Left colon (tissue), 2 donors: ENCODE measurements around the gene OLFM3. TPM values are rescaled to one million over a fixed set of nuclear protein-coding genes. Genes with fewer than 3 reads are reported as not detected.

ENCODE experiments used
- ATAC-seq: fragments of 200-7000 bp; cut with Tn5 transposase; one replicate; pipeline ENCODE4 v1.9.1; 2020; ENCODE audit warnings: mild to moderate bottlenecking, moderate library complexity
- DNase-seq, 2 donors: peaks; one replicate each; pipeline ENCODE4 v3.0.0-alpha.2; 2020
- intact Hi-C, 2 donors: fragments of 100-400 bp; cut with DNase I in 1 of 2; cut with micrococcal nuclease in 1 of 2; formaldehyde crosslinking; loops; one replicate each; pipeline versions ENCODE4 v1.11.2 to v1.14.0; 2022; cut with DNase I, micrococcal nuclease
- total RNA-seq, 2 donors: library from RNA; stranded (reverse); fragmentation: NEBNext Ultra II Directional; extraction: Animal tissue kit (Norgen Biotek cat#: 25700); gene quantifications; one replicate each; pipeline ENCODE4 v1.2.1, GENCODE V29; 2021
- donor health status: DM: no; HTN: no; CAD: no.
- donor health status: DM: yes; HTN: yes; CAD: no.

The OLFM3 gene
- total RNA-seq, 2 donors from 2014 or later = 0.18 to 0.39 TPM

DNA sequence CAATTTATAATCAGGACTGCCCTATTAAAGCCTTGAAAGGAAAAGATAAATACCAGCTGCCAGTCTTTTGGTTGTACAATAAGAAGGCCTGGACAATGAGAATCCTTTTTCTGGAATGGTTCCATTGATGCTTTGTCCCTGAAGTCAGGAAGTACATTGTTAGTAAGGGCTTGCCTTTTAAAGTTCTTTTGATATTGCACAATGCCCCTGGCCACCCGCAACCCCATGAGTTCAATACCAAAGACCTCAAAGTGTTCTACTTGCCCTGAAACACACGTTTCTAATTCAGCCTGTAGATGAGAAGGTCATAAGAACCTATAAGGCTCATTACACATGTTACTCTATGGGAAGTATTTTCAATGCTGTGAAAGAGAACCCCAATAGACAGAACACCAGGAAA is 112.1 kb downstream of the OLFM3 start:
- intact Hi-C loops = no loop called here
- ATAC-seq (no peak), DNase-seq (no peak)

DNA sequence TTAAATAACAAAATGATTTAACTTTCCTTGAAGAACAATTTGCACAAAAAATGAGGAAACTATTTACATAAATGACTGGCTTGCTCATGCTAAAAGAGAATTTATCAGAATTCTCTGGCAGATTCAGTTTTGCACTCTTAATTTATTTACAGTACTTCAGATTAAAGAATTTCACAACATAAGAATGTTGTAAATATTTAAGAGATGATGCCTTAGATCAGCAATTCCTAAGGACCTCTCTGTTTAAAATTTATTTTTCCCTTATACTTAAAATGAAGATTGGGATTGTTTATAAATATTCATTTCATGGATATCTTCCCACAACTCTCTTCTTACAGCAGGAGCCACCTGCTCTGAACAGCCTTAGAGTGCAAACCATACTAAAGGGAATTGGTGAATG is 120.8 kb downstream of the OLFM3 start:
- DNase-seq (no peak), ATAC-seq (no peak)
- intact Hi-C loops = no loop called here

DNA sequence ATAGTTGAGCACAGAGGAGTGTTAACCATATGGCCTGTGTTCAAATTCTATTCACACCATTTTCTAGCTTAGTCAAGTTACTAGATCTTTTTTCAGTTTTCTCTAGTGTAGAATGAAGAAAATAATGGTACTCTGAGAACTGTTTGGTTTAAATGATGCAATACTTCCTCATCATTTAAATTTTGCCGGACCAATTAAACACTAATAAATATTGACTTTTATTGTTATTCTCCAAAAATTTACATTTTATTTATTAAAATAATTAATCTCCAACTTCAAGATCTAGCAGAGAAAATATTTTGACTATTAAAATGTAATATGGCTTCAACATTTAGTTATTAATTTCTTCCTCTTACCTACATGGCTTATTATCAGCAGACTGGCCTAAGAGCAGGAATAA is 123.1 kb downstream of the OLFM3 start:
- DNase-seq (no peak), ATAC-seq (no peak)
- intact Hi-C loops = no loop called here

DNA sequence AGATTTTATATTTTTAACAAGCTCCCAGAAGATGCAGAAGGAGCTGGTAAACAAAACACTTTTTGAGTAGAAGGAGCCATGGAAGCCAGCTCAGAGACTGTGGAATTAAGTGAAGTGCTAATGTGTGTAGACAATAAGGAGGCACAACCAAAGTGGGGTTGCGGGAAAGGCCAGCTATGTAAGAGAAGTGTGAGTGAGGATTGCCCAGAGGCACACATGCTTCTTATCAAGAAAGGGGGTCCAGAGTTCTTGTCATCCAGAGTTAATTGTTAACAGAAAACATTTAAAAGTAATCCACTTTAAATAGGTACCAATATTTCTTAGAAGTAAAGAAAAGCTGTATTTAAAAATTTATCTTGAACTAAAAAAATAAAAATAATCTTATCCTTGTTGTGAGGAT is 136.8 kb downstream of the OLFM3 start:
- ATAC-seq = no peak
- intact Hi-C loops = no loop called here
- no peak for DNase-seq

DNA sequence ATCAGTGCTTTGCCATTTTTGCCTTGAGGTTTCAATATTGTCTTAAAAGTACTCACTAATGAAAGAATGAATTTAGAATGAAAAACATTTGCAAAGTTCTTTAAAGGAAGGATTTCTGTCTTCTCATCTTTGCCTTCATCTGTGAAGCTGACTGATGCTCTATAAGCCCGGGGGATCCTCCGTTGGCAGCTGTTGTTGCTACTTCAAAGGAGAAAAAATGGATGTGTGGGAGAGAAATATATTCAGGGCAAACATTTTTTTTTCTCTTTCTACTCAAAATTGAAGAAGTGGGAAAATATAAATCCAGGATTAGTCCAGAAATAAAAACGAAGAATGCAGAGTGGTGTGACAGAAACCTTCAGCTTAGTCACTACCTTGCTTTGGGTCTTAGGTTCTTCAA is 142.5 kb downstream of the OLFM3 start:
- ATAC-seq (no peak), DNase-seq (no peak)
- intact Hi-C loops = no loop called here

DNA sequence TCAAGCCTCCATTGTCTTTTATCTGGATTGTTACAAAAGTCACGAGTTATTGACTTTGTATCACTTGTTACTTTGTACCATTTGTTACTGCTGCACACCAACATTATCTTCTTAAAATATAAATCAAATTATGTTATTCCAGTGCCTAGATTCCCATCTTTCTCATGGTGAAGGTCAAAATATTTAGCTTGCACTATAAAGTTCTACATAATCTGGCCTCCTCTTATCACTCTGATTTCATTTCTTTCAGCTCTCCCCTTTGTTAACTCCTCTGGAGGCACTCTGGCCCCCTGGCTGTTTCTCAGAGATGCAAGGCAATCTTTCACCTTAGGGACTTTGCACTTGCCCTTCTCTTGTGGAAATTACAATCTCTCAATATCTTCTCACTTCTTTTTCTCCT is 143.8 kb downstream of the OLFM3 start:
- ATAC-seq (no peak), DNase-seq (no peak)
- intact Hi-C loops = no loop called here

DNA sequence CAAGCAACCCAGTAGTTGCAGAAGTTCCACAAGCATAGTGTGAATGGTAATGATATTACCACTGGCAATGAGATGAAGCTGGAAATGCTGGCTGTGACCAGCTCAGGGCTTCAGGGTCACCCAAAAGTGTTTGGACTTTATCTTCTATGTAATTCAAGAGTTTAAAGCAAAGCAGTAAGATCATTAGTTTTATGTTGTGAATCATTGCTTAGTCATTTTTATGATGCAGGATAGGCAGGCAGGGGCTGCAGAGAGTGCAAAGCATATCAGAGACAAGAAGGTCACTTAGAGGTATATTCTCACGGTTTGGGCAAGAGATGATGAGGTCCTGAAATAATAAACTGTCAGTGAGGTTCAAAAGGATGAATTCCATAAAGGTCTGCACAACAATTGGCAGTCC is 147.4 kb downstream of the OLFM3 start:
- ATAC-seq (no peak), DNase-seq (no peak)
- intact Hi-C loops = no loop called here

DNA sequence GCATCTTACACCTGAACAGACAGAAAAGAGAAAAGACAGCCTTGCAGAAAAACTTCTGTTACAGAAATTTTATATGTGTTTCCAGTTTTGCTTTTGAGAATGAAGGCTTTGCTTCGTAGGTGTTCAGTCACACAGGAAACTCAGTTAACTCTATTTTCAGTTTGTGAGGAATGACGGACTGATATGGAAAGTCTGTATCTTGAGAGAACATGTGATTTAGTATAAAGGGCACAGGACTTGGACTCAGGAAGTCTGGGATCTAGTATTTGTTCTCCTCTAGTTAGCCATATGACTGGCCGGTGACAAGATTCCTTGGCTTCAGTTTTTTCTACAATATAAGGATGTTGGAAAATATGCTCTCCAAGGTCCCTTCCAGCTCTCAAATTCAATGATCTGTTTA is 149.1 kb downstream of the OLFM3 start:
- no peak for DNase-seq

DNA sequence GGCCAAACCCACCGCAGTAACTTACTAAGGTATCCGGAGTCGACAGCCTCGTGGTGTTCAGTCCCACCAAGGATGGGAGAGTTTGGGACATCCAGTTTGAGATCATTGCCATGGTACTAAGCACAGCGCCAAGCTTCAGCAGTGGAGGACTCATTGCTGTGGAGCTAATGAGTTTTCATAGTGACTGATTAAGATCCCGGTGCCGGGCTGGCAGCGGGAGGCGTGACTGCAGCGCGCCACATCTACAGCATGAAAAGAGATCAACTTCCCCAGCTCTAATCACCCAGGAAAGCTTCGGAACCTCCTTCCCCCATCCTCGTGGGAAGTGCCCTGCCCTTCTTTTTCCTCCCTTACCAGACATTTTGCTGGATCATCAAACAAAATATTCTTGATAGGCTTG is 149.9 kb downstream of the OLFM3 start:
- DNase-seq (no peak), ATAC-seq (no peak)
- intact Hi-C loops = no loop called here

More for the DNA sequence above, 149.1 kb downstream of the OLFM3 start:
- ATAC-seq = no peak
- intact Hi-C loops = no loop called here

DNA sequence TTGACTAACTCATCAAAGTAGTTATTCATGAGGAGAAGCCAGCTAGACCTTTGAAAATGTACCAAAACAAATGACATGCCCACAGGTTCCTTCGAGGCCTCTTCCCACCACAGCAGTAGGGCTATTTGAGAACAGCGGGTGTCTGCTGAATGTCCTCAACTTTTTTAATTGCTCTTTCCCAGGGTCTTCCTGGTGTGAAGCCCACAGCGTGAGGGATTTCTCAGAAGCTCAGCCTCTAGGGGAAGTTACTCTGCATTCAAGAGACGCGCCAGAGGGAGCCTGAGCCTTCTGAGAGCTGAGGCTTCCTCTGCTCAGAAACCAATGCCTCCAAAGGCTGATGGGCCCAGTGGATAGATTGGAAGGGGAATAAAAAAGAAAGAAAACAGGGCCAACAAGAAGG is 153.6 kb downstream of the OLFM3 start:
- intact Hi-C loops = no loop called here
- no peak for DNase-seq
- no peak for ATAC-seq

DNA sequence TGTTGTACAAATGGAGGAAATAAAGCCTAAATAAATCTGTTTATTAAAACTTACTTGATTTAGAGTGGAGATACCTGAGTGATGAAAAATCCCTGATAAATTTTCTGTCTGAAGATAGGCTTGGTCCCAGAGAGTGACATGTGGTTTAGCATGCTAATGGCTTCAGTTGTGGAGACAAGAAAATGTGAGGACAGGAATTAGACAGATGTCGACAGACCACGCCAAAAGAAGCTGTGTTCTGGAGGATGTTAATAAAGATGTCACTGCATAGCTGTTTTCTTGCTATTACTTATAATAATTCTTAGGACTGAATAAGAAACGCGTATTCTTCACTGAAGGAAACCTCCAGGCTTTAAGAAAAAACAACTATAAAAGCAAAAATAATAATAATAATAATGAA is 154.9 kb downstream of the OLFM3 start:
- intact Hi-C loops = no loop called here
- ATAC-seq = no peak
- no peak for DNase-seq

DNA sequence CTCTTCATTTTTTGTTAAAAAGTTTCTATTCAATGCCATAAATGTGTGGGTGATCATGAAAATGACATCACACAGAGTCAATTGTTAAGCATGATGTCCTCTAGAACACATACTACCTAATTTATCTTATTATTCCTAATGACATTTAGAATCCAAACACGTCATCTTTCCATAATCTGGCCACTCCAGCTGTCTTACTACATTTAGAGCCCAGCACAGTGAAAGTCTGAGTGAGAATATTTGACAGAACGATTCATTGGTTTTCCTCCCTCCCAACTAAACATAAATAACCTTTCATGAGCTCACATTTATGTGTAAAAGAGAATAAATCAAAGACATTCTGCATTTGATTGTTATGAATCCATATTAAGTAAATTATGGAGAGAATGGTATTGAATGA is 160.7 kb downstream of the OLFM3 start:
- DNase-seq (no peak), ATAC-seq (no peak)
- intact Hi-C loops = no loop called here

DNA sequence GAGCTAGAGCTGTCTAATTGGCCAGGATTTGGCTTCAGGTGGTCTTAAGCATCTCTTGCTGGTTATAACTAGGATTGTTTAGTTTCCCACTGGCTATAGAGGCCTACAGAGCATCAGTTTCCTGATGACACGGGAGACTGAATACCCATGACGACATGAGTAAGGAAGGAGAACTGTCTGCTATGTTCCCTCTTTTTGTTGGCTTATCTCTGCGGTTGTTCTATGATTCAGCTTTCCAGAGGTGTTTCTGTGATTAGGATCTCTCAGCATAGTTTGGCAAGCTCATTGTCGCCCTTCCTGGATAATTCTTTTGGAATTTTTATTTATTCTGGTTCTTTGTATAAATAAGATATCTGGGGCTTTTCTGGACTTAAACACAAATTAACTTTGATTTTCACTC is 163.4 kb downstream of the OLFM3 start:
- DNase-seq (no peak), ATAC-seq (no peak)
- intact Hi-C loops = no loop called here

DNA sequence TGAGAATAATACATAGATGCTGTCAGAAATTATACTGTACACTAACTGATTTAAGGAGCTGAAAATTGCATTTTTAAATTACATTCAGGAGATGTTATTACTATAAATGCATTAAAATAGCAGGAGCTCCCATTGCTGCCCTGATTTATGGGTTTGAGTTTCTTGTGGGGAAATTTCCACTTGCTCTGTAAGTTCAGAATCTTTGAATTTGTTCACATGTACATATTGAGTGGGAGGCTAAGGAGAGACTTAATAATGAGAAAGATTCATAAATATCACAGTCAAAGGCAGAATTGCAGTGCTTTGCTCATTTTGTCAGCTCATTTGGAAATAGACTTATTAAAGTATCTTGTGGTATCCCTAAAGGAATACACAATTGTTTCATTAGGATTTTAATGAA is 170.3 kb downstream of the OLFM3 start:
- DNase-seq (no peak), ATAC-seq (no peak)
- intact Hi-C loops = no loop called here

DNA sequence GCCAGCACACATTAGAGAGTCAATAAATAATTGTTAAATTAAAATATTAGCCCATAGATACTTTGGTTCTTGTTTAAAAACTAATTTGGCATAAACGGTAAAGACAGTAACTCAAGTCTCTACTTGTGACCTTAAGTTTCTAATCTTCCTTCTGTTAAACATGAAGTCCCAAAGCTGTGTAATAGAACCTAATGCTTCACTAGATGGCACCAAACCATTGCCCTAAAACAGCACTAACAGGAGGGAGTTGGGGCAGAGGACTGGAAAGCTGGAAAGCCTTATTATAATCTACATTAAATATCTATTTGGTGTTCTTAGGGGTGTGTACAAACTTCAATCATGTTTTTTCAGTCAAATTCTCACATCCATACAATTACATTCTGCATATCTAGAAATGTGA is 176.7 kb downstream of the OLFM3 start:
- no peak for ATAC-seq
- DNase-seq = no peak
- intact Hi-C loops = no loop called here

DNA sequence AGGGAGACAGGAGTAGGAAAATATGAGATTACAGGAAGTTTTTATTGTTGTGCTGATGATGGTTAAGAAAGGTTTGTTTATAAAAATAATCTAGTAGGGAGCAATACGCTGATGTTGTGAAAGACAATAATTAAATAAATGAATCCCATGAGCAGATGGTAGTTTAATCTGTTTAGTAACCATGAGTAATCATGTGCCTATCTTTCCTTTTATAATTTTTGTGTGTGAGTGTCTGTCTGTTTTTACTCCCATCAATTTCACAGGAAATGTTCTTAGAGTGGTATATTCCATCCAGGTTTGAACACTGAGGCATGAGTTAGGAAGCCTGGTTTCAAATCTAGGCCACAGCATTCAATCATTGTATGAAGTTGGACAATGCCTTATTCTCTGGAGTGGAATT is 180.5 kb downstream of the OLFM3 start:
- ATAC-seq (no peak), DNase-seq (no peak)
- intact Hi-C loops = no loop called here

DNA sequence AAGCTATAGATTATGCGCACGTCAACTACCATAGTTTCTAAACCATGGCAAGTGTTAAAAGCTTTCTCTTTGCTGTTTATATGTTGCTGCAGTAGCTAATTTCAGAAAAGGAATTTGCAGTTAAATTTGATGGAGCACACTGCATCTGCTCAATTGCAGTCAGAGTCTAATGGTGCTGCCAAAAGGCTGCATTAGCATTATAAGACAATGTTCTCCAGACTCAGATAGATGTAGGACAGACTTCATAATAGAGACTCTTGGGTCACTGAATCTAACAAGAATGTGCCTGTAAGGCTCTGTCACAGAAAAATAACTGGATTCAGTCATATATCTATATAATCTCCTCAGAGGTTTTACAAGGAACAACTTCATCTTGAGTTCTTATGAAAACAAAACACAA is 198.3 kb downstream of the OLFM3 start:
- no peak for DNase-seq
- no peak for ATAC-seq
- intact Hi-C loops = no loop called here

DNA sequence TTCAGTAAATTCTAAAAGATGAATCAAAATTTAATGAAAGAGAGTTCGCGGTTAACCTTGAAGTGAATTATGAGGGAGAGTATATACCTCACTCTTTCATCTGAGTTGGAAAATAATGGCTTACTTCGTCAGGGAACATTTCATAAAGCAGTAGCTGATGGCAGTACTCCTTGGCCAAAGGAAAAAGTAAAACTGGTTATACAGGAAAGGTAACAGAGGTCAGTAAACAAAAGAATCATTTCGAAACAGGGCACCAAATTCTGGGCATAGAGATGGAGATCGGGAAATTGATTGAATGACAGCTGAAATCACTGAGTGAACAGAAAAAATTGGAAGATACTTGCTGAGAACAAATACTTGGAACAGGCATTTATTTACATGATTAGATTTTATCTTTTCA is 199.0 kb downstream of the OLFM3 start:
- no peak for DNase-seq
- no peak for ATAC-seq
- intact Hi-C loops = no loop called here

DNA sequence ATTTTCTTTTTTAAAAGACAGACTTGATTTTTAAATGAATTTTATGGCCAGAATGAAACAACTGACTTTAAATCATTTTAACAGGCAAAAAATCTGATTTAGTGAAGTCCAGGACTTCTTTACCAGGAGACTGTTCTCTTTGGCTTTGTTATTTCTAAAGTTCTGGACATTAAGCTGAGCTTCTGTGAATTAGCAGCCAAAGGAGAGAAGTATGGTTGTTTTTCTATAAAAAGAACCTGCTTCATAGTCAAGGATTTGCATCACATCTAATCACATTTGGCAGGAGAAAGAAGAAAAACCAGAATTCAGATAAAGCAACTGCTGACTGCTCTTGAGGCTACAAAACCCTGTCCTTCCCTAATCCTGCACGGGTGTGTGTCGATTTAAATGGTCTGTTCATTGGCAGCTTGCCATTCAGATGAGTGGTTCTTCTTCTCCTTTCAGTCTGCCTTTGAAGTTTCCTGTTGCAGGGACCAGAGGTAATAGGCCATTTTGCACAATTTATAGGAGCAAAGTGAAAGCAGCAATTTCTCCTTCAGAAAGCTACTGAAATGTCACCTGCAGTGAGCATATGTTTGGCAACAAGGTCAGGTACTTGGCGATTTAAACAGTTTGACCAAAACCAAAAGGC is 215.4 kb downstream of the OLFM3 start:
- no peak for DNase-seq
- intact Hi-C loops = no loop called here

DNA sequence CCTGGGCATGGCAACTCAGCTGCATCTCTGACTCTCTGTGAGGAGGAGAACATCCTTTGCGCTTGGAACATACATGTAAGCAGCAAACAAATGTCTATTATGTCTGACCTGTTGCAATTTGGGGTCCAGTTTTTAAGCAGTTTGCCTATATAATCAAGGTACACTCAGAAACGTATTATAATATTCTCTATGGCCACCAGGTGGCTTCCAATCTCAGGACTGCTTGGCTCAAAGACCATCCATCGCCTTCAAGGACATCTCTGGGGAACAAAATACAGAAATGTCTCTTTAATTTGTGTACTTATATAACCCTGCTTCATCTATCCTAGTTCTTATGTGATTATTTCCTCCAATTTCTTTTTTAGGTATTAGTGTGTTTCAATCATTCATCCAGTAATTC is 227.2 kb downstream of the OLFM3 start:
- DNase-seq = no peak
- intact Hi-C loops = no loop called here
- ATAC-seq = no peak

More for the DNA sequence above, 215.4 kb downstream of the OLFM3 start:
- ATAC-seq = no peak

DNA sequence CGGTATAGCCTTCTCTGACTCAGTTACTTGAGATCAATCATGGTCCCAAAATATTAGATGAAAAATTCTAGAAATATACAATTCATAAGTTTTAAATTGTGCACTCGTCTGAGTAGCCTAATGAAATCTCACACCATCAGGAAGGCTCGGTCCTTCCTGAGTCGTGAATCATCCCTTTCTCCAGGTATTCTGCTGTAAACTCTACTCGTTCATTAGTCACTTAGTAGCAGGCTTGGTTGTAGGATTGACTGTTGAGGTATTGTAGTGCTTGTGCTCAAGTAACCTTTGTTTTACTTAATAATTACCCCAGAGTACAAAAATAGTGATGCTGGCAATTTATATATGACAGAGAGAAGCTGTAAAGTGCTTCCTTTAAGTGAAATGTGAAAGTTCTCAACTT is 238.7 kb downstream of the OLFM3 start:
- ATAC-seq (no peak), DNase-seq (no peak)
- intact Hi-C loops = no loop called here

DNA sequence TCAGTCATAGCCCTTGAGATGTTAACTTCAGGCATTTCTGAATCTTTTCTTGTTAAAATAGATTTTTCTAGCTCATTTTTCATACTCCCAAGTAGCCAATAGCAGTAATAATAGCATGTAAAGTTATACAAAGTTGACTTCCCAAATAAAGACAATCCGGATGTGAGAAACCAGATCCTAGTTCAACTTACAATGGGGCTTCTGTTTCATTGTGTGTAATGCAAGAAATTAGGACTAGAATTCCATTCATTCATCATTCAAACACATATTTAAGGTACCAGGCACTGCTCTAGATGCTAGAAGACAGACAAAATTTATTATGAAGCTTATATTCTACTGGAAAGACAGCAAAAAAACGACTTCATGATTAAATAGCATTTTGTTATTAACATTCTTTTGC is 240.3 kb downstream of the OLFM3 start:
- intact Hi-C loops = no loop called here
- ATAC-seq (no peak), DNase-seq (no peak)
